Hepatocyte (in vitro differentiated cells): Measurements from ENCODE around the gene ADPRS.

ENCODE experiments used
- CTCF ChIP-seq: fragments of 200-600 bp; sonication (generic); IDR thresholded peaks from 2 replicates; pipeline ENCODE4 v1.5.1; 2016; ENCODE audit warnings: antibody characterized with exemption, mild to moderate bottlenecking; ENCODE audit not compliant: poor library complexity
- EZH2 ChIP-seq: fragments of 200-600 bp; sonication (generic); IDR thresholded peaks from 2 replicates; pipeline ENCODE4 v1.6.1; 2016; ENCODE audit warnings: antibody characterized with exemption, mild to moderate bottlenecking, borderline replicate concordance
- EZH2phosphoT487 ChIP-seq: fragments of 200-600 bp; sonication (generic); IDR thresholded peaks from one replicate; pipeline ENCODE4 v1.6.1; 2018; ENCODE audit warnings: antibody characterized with exemption, mild to moderate bottlenecking, low read depth, moderate library complexity; ENCODE audit not compliant: unreplicated experiment, severe bottlenecking

GRCh38 chr1:36111151-36111550 lies 22.5 kb downstream of the ADPRS start:
- TF ChIP-seq CTCF (no peak), EZH2 (no peak), EZH2phosphoT487 (no peak)
